Measurements from ENCODE around the gene HAUS1. TPM values are rescaled to one million over a fixed set of nuclear protein-coding genes. Genes with fewer than 3 reads are reported as not detected.

Gene HAUS1, protein sequence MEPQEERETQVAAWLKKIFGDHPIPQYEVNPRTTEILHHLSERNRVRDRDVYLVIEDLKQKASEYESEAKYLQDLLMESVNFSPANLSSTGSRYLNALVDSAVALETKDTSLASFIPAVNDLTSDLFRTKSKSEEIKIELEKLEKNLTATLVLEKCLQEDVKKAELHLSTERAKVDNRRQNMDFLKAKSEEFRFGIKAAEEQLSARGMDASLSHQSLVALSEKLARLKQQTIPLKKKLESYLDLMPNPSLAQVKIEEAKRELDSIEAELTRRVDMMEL
- total RNA-seq: 13.0 TPM
- long read RNA-seq, transcript HAUS1-201 (9 exons, 1,125 nt): major isoform, 13 of 18 reads
- long read RNA-seq, partial matches to known transcripts: 1 of 18 reads
- long read RNA-seq, other reads (novel, unspliced or antisense): 3 of 18 reads

DNA sequence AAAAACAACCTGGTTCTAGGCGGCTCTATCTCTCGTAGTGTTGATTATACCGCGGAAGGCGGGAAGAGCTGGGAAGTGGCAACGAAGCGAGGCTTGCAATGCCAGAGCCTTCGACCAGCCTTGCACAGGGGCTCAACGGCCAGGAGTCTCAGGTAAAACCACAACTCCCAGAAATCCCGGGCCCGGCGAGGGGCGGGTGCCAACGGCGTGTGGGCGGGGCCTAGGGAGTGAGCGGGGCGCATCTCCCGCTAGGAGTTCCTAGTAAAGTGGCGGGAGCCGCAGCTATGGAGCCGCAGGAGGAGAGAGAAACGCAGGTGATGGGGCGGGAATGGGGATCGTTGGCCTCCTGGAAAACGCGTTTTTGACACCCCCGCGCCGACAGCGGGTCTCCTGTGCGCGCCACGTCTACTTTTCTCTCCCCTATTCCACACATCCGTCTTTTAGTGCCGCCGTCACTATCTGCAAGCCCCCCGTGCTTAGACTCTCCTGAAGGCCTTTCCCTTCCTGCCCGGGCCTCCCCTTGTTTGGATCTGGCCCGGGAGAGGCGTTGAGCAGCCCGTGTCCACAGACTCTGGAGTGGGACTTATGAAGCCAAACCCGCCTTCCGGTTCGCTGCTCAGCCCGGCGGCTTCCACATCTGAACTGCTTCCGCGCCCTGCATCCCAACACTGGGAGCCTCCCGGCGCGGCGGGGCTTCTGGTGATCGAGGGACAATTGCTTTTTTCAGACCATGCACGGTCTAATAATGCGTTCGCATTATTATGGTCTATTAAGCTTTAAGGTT, at the start of gene HAUS1:
Gene HAUS1 (plus strand): TSS at position 258 of the 784 bp plus-strand sequence. CDS start 27 bp downstream, at position 285.
- DNase-seq (ENCODE audit: low spot score): peak; percentile 96

DNA sequence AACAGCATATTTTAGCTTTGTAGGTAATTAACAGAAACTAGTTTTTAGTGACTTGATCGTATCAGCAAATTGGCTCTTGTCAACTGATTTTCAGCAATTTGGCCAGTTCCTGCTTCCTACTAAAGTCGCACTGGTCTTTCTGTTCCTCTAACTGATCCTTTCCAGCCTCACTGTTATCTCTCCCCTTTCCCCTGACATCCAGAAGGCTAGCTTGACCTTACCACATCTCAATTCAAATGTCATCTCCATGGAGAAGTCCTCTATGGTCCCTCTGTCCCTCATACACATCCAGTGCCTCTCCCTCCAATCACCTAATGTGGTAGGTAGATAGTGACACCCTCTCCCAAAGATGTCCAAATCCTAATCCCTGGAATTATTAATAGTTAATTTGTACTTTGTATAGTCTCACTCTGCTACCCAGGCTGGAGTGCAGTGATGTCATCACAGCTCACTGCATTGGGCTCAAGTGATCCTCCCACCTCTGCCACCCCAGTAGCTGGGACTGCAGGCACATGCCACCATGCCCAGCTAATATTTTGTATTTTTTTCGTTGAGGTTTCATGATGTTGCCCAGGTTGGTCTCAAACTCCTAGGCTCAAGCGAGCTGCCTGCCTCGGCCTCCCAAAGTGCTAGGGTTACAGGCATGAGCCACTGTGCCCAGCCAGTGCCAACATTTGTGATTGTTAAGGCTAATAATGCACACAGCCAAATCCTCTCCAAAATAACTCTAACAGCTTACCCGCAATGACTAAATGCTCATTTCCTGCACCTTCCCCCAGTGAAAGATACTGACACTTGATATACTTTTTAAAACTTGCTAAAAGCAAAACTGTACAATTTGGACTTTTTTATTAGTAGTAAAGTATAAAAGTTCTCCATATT, 49.0 kb upstream of the HAUS1 start:
- DNase-seq (ENCODE audit: low spot score): no peak

DNA sequence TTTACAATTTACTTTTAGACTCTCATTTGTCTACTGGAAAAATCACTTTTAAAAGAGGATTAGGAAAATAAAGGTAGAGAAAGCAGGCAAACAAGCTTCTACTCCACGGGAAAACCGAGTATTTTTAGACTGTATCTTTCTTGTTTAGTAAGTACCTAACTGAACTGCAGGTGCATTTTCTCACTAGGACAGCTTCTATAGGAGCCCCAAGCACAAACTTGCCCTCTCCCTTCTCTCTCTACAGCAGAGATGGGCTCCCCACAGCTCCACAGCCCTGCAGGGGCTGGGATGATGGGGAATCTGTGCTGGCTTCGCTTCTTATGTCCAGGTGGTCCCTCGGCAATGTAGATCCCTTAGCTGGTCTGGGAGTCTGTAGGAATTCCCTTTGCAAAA, 48.4 kb upstream of the HAUS1 start:
- no peak for DNase-seq (ENCODE audit: low spot score)

DNA sequence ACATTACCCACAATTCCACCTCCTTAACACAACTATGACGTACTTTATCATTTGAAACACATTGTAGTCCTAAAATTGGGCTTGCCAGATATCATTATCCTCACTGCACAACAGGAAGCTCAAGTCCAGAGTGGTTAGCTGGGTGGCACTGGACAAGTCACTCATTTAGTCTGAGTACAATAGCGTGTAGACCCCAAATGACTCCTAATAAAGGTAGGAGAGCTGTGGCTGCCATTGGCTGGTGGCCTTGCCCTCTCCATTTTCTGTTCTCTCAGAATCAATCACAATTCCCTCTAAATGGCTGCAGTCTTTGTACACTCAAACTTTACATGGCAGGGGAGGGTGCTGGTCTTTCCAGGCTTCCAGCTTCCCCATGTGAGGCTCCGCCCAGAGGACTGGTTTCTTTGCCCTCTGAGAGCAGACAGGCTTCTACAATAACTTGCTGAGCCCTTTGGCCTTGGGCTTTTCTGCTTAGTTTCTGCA, 43.8 kb upstream of the HAUS1 start:
- no peak for DNase-seq (ENCODE audit: low spot score)

DNA sequence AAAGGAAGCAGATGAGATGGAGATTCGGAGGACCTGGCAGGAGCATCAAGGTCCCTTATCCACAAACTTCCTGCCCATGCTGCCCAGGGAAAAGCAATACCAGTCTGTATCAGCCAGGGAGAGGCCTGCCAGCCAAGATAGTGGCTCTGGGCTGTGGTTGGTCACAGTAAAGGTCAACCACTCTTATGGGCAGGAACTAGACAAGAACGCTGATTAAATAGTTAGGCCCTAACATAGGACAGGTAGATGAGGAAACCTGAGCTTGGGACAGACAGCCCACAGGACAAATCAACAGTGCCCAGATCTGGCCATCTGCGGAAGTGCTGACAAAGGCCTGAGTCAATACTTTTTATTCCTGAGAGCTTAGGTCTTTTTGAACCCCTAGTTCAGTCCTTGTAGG, 42.8 kb upstream of the HAUS1 start:
- DNase-seq (ENCODE audit: low spot score): no peak

DNA sequence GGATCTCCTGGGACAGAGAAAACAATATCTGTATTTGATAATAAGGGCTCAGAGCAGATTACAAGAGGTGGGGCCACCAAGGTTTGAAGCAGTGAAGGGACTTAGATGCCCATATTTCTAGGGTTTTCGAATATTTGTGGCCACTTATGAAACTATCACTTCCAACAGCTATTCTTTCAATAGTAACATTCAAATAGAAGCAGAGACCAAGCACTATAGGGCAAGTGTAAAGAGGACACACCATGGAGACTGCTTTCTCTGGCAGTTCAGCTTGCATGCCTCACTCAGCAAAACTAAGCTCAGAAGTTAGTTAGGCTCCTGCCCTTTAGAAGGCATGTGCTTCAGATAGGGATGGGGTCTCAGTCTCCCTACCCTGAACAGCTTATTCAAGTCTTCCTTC, 42.4 kb upstream of the HAUS1 start:
- no peak for DNase-seq (ENCODE audit: low spot score)

DNA sequence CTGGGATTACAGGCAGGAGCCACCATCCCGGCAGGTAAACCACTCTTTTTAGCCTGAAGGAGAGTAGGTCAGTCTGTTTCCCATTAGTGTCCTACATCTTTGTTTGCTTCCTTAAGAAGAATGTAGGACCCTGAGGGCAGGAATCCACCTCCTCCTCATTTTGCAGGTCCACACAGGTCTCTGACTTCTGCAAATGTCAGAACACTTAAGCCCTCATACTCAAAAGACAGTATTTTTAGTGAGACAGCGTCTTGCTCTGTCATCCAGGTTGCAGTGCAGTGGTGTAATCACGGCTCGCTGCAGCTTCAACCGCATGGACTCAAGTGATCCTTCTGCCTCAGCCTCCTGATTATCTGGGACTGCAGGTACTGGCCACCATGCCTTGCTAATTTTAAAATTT, 41.4 kb upstream of the HAUS1 start:
- DNase-seq (ENCODE audit: low spot score): no peak

DNA sequence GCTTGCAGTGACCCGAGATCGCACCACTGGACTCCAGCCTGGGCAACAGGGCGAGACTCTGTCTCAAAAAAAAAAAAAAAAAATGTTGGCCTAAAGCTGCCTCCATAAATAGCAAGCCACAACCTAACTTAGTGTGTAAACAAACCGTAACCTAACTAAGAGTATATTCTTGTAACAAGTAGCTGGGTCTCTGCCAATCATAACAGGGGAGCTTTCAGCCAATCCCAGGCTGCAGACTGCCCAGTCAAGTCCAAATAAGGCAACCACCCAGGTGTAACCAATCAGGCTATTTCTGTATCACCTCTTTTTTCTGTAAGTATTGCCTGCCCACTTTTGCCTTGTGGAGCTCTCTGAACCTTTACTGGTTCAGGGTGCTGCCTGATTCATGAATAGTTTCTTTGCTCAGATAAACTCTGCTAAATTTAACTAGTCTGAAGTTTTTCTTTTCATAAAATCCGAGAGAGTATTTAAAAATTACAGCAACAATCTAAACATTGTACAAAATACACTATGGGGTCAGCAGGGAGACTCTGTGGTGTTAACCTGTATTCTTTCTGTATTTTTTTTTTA, 36.7 kb upstream of the HAUS1 start:
- no peak for DNase-seq (ENCODE audit: low spot score)

DNA sequence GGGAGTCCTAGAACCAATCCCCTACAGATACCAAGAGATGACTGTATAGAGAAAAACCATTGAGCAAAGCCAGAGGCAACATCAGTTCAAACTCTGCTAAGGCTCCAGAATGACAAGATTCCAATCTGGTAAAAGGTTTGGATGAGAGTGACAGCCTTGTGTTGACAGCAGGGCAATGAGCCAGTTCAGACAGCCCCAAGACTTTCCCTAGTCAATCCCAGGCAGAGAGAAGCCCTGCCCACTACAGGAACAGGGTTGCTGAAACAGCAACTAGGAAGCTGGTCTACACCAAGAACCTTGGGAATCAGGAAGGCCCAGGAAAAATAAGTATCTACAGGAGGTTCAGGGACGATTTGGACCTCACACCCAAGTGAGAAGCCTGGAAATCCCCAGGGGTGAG, 35.4 kb upstream of the HAUS1 start:
- DNase-seq (ENCODE audit: low spot score): no peak

DNA sequence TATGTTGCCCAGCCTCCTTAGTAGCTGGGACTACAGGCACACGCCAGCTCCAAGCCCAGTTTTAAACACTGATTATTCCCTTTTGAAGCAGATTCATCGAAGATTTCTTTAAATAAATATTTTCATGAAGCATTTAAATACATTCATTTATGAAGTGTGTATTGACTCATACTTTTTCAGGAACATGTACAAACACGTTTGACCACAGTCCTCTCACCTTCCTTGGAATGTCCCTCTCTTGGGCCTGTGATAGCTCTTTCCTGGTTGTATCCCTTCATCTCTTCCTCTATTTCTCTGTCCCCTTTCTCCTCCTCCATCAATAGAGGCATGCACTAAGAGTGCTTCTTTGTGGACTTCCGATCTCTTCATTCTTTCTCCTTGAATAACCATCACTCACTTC, 34.7 kb upstream of the HAUS1 start:
- no peak for DNase-seq (ENCODE audit: low spot score)

DNA sequence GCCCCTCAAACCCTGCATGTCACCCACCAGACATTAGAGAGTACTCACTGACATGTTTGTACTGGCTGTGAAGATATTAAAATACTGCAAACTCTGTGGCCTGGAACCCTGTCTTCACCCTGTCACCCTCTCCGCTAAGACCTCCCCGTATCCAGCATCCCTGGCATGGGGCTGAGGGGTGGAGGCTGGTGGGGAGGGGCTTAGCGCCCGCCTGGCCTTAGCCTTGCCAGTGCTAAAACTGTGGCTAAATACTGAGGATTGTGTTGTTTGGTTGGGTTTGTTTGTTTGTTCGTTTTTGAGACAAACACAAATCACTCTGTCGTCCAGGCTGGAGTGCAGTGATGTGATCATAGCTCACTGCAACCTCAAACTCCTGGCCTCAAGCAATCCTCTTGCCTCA, 34.0 kb upstream of the HAUS1 start:
- DNase-seq (ENCODE audit: low spot score): no peak

DNA sequence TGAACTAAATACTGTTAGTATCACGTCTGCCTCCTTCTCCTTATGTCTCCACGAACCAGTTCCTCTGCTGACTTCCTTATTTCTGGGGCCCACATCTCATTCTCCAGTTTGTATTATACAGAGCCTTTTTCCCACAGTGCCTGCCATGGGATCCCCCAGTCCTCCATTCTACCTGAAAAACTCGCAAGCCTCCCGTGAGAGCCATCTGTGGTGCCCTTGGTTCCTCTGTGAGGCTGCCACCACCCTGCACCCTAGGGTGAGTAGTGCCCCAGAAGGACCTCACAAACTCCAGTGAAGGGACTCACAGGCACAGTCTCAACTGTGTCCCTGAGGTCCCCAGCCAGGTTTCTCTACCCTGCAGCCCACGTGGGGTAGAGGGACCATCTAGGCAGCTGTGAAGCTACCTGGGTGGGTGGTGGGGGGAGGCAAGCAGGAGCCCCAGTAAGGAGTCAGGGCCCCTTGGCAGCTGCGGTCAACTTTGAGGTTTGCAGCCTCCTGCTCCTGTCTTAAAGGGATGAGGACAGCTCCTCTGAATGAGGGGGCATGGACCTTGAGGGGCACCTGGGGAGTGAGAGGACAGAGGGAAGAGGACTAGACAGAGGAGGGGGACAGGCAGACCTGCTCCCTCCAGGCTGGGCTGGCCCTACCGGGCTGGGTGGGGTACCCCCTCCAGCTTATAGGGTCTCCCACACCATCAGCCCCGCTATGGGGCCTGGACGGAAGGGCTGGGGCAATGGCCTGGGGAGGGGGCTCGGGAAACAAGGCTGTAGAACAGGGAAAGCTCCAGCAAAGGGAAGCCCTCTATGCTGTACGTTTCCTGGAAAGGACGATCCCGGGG, 33.2 kb upstream of the HAUS1 start:
- no peak for DNase-seq (ENCODE audit: low spot score)

DNA sequence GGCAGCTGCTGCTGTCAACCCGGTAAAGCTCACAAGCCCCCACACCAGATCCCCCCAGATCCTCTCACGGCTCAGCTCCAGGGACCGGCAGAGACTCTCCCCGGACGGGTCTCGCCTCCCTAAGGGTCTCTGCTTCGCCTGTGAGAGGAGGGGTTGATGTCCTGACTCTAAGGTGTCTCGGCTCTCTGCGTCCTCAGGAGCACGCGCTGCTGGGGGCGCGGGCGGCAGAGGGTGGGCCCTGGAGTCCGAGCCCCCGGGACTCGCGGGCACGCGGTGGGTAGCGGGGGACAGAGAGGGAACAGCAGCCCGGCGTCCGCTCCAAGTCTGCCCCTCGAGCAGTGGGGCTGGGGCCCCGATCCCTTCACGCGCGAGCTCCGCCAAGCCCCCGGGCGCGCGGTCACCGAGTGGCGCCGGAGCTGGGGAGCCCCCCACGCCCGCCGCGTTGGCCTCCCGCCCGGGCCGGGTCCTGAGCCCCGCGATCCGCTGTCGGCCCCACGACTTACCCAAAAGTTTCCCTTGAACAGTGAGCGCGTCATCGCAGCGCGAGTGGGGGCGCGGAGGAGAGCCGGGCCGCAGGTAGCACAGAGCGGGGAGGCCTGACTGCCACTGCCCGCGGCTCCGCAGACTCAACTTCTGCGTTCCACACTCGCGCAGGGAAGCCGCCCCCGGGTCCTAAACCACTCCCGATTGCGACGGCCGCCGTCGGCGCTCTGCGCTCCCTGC, 32.4 kb upstream of the HAUS1 start, which contains the start of gene PSTPIP2:
Gene PSTPIP2 (minus strand): TSS at position 608 of the 723 bp plus-strand sequence. CDS start 72 bp downstream, at position 536.
- peak; percentile 94 for DNase-seq (ENCODE audit: low spot score)

DNA sequence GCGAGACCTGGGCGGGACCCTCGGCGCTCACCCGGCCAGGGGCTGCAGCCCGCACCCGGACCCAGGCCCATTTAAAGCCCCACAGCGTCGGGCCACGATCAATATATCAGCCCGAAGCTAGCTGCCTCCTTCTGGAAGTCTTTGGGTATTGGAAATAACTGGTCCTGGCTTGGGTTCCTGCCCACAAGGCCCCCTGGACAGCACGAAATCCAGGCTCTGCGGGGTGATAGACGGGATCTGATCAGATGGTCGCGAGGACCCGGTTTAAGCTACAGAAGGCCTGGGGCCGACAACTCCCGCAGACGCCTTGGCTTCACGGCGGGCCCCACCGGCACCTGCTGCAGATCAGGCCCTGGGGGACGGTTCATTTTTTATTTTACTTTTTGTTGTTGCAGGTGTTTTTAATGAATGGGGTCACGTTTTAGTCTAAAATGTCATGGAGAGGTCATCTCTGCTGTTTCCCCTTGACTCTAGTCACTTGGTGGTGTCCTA, 31.8 kb upstream of the HAUS1 start:
- DNase-seq (ENCODE audit: low spot score): no peak

DNA sequence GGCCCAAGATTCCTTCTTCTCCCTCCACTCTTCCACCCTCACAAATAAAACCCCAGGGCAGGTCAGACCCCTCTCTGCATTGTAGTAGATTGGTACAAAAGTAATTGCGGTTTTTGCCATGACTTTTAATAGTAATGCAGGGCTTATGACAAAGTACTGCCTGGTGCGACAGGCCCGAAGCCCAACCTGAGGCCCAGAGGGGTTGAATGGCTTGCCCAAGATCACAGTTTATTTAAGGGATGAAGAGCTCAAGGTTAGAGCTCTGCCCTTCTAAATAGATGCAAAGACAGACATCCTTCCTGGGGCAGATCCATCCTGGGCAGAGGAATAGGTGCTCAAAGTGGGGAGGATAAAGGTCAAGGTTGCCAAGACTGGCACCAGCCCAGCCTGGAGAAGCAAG, 31.2 kb upstream of the HAUS1 start:
- DNase-seq (ENCODE audit: low spot score): no peak

DNA sequence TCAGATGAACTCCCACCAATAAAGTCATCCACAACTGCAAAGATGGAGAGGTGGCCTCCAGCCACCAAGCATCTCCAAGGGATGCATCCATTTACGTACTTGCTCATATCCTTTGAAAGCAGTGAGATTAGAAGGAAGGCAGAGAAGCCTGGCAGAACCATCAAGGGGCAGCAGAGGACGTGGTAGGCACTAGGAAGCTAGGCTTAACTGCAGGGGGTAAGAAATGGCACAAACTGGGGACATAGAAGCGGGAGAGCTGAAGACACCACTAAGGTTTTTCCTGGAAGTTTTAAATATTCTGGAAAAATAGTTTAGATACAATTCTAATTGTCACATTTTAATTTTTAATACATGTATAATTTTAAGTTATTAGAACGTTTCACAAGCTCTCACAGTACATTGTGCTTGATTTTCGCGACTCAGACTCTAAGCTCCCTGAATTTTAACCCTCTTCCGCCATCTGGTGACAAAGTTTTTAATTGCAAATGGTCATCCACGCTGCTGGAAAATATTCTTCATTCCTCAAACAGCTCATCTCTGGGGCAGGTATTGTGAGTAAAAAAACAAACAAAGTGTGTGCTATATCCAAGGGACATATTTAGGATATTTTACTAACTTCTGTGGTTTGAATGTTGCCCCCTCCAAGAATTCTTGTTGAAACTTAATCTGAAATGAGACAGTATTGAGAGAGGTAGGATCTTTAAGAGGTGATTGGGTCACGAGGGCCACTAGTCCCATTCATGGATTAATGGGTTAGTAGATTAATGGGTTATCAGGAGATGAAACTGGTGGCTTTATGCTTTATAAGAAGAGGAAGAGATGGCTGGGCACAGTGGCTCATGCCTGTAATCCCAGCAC, 30.5 kb upstream of the HAUS1 start:
- DNase-seq (ENCODE audit: low spot score): no peak

DNA sequence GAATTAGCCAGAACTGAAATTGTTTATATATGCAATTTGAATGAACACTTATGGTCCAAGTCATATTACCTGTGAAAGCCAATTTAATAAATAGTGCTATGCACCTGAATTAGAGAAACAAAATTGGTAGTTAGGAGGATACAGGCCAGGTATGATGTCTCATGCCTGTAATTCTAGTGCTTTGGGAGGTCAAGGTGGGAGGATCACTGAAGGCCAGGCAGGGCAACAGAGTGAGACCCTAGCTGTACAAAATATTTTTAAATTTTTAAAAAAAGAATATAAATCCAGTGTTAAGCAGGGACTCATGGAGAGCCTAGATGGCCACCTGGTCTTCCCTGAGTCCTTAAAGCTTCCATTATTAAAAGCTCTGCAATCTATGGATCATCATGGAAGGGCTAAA, 24.8 kb upstream of the HAUS1 start:
- DNase-seq (ENCODE audit: low spot score): no peak

DNA sequence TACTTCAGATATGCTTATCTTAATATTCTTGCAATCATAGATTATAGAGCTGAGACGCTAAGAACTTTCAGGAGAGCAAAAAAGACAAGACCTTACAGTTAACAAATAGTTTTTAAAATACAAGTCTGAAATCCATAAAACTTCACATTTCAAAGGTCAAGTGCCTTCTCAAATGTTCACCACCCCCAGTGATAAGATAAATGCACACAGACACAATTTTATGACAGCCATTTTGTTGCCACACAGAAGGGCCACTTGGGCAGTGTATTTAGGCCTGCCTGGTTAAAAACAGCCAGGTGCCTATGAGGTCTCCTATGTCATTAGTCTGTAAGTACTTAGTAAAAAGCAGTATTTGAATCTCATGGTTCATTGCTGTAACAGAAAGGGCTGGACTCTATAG, 24.0 kb upstream of the HAUS1 start:
- no peak for DNase-seq (ENCODE audit: low spot score)

Data from mesenteric fat pad (tissue), 1 donor.